Neural cell (in vitro differentiated cells): ENCODE data around the gene PATZ1.

Experiments used
- CTCF ChIP-seq: fragments of 450-650 bp; IDR thresholded peaks from 2 replicates; pipeline ENCODE4 v1.5.1; 2014; ENCODE audit warnings: antibody characterized with exemption, mild to moderate bottlenecking, moderate library complexity; ENCODE audit not compliant: poor library complexity, severe bottlenecking
- EZH2 ChIP-seq: fragments of 200-600, 300-800 bp; shearing (Covaris generic), sonication (generic); IDR thresholded peaks from 2 replicates; pipeline ENCODE4 v1.6.1; 2014; ENCODE audit warnings: antibody characterized with exemption, low read length, borderline replicate concordance, mild to moderate bottlenecking; ENCODE audit not compliant: insufficient read depth, poor library complexity, severe bottlenecking
- MXI1 ChIP-seq: fragments of 450-650 bp; conservative IDR thresholded peaks from 2 replicates; pipeline ENCODE4 v1.6.1; 2014; ENCODE audit warnings: antibody characterized with exemption, mild to moderate bottlenecking; ENCODE audit not compliant: poor library complexity, severe bottlenecking
- POLR2AphosphoS5 ChIP-seq: IDR thresholded peaks from 2 replicates; pipeline ENCODE4 v1.6.1; 2012
- RAD21 ChIP-seq: fragments of 450-650 bp; conservative IDR thresholded peaks from 2 replicates; pipeline ENCODE4 v1.6.1; 2014; ENCODE audit warnings: antibody characterized with exemption, mild to moderate bottlenecking, moderate library complexity
- TAF1 ChIP-seq: IDR thresholded peaks from 2 replicates; pipeline ENCODE4 v1.6.1; 2012; ENCODE audit warnings: low read depth

GRCh38 chr22:31346255-31346732 is at the start of gene PATZ1:
- TF ChIP-seq RAD21: no peak
- TF ChIP-seq CTCF: no peak
- no peak for TF ChIP-seq EZH2
- TF ChIP-seq MXI1: no peak
- TF ChIP-seq POLR2AphosphoS5: peak; percentile 61
- no peak for TF ChIP-seq TAF1
